Naive B cell (primary cell): ENCODE measurements around the gene TMEM191C. TPM values are rescaled to one million over a fixed set of nuclear protein-coding genes. Genes with fewer than 3 reads are reported as not detected.
"Not testable (repeated sequence)": the region's sequence is repeated elsewhere in the genome, so short reads cannot be mapped to it uniquely, and the experiment has no call there.

Experiments
- ATAC-seq, 2 donors: fragments of 150-1000 bp; cut with Tn5 transposase; 2 replicates each; pipeline ENCODE4 v1.10.0; 2021; ENCODE audit warnings: low read depth in 2 of 2, mild to moderate bottlenecking in 2 of 2, moderate library complexity in 2 of 2
- DNase-seq: peaks from one replicate; pipeline ENCODE4 v3.0.0; 2022
- H3K27ac Mint-ChIP-seq, 6 donors: one replicate each; pipeline ENCODE4 v1.8.0; 2020 to 2022; ENCODE audit warnings: mild to moderate bottlenecking in 6 of 6, mixed read lengths in 6 of 6, moderate library complexity in 5 of 6, inconsistent platforms in 2 of 6
- H3K27me3 Mint-ChIP-seq, 3 donors: one replicate each; pipeline ENCODE4 v1.8.0; 2021 to 2022; ENCODE audit warnings: mixed read lengths in 3 of 3, mild to moderate bottlenecking in 1 of 3
- H3K36me3 Mint-ChIP-seq, 2 donors: one replicate each; pipeline ENCODE4 v1.8.0; 2020 to 2022; ENCODE audit warnings: mixed read lengths in 2 of 2, inconsistent platforms in 1 of 2, mild to moderate bottlenecking in 1 of 2
- H3K4me1 Mint-ChIP-seq, 3 donors: one replicate each; pipeline ENCODE4 v1.8.0; 2020 to 2022; ENCODE audit warnings: mixed read lengths in 3 of 3, inconsistent platforms in 1 of 3, mild to moderate bottlenecking in 1 of 3, moderate library complexity in 1 of 3
- H3K4me3 Mint-ChIP-seq, 8 donors: one replicate each; pipeline ENCODE4 v1.8.0; 2020 to 2022; ENCODE audit warnings: mild to moderate bottlenecking in 8 of 8, mixed read lengths in 8 of 8, moderate library complexity in 8 of 8, inconsistent platforms in 2 of 8
- H3K9me3 Mint-ChIP-seq, 7 donors: one replicate each; pipeline ENCODE4 v1.8.0; 2020 to 2022; ENCODE audit warnings: mixed read lengths in 7 of 7, mild to moderate bottlenecking in 5 of 7, inconsistent platforms in 2 of 7, moderate library complexity in 1 of 7
- polyA plus RNA-seq, 6 donors: library from polyadenylated mRNA; unstranded; fragments of 300-500 nt; fragmentation: Illumina TruSeq; gene quantifications; one replicate each; pipeline ENCODE4 v1.2.3, GENCODE V29; 2021; ENCODE audit warnings: low read depth in 6 of 6

The TMEM191C gene
- polyA plus RNA-seq, 6 donors from 2014 or later, result 0.62 to 2.5 (median 1.6) TPM

- not testable (repeated sequence) for H3K36me3 Mint-ChIP-seq, H3K4me1 Mint-ChIP-seq, H3K9me3 Mint-ChIP-seq, DNase-seq, H3K4me3 Mint-ChIP-seq, H3K27me3 Mint-ChIP-seq, H3K27ac Mint-ChIP-seq, ATAC-seq
Observed at GRCh38 chr22:21442646-21443045, 24.5 kb upstream of the TMEM191C start.

GRCh38 chr22:21443057-21443734 is 24.0 kb upstream of the TMEM191C start:
- Mint-ChIP-seq H3K4me3 (no peak overlapping the region), H3K9me3 (no peaks in the 10 kb centered on the region), H3K27me3 (no peaks in the 10 kb centered on the region), H3K4me1 (no peaks in the 10 kb centered on the region), H3K27ac (no peak overlapping the region), H3K36me3 (no peaks in the 10 kb centered on the region)
- ATAC-seq (no peak), DNase-seq (no peak)

GRCh38 chr22:21443735-21444421 is 23.3 kb upstream of the TMEM191C start:
- no peaks in the 10 kb centered on the region for H3K9me3 Mint-ChIP-seq
- ATAC-seq, result no peak
- H3K4me3 Mint-ChIP-seq, result no peak overlapping the region
- no peaks in the 10 kb centered on the region for H3K36me3 Mint-ChIP-seq
- H3K27me3 Mint-ChIP-seq, result no peaks in the 10 kb centered on the region
- DNase-seq, result no peak
- H3K27ac Mint-ChIP-seq, result no peak overlapping the region
- no peaks in the 10 kb centered on the region for H3K4me1 Mint-ChIP-seq

GRCh38 chr22:21444701-21445436 is 22.3 kb upstream of the TMEM191C start:
- no peaks in the 10 kb centered on the region for H3K9me3 Mint-ChIP-seq
- H3K4me1 Mint-ChIP-seq, result no peaks in the 10 kb centered on the region
- no peak for ATAC-seq
- DNase-seq, result no peak
- no peaks in the 10 kb centered on the region for H3K27me3 Mint-ChIP-seq
- H3K36me3 Mint-ChIP-seq, result no peaks in the 10 kb centered on the region
- H3K4me3 Mint-ChIP-seq, result no peak overlapping the region
- peak overlapping the region in 1 of 6 donors; percentile 60 for H3K27ac Mint-ChIP-seq

- Mint-ChIP-seq H3K4me1 (no peaks in the 10 kb centered on the region), H3K27me3 (no peaks in the 10 kb centered on the region), H3K9me3 (no peaks in the 10 kb centered on the region), H3K27ac (peak overlapping the region in 1 of 6 donors; percentile 60), H3K36me3 (no peaks in the 10 kb centered on the region), H3K4me3 (no peak overlapping the region)
- ATAC-seq, result no peak
- no peak for DNase-seq
Observed at GRCh38 chr22:21445437-21446127, 21.6 kb upstream of the TMEM191C start.

- Mint-ChIP-seq H3K27ac (peak overlapping the region in 1 of 6 donors; percentile 29), H3K9me3 (no peaks in the 10 kb centered on the region), H3K4me3 (no peak overlapping the region), H3K36me3 (no peaks in the 10 kb centered on the region), H3K27me3 (no peaks in the 10 kb centered on the region), H3K4me1 (no peaks in the 10 kb centered on the region)
- DNase-seq (no peak), ATAC-seq (no peak)
Observed at GRCh38 chr22:21446128-21446826, 20.9 kb upstream of the TMEM191C start.

GRCh38 chr22:21446827-21447690 is 20.1 kb upstream of the TMEM191C start:
- H3K4me3 Mint-ChIP-seq, result no peak overlapping the region
- no peak for ATAC-seq
- no peak for DNase-seq
- no peaks in the 10 kb centered on the region for H3K4me1 Mint-ChIP-seq
- no peaks in the 10 kb centered on the region for H3K36me3 Mint-ChIP-seq
- peak overlapping the region in 1 of 6 donors; percentile 79 for H3K27ac Mint-ChIP-seq
- no peaks in the 10 kb centered on the region for H3K27me3 Mint-ChIP-seq
- H3K9me3 Mint-ChIP-seq, result no peaks in the 10 kb centered on the region

- H3K9me3 Mint-ChIP-seq, result no peaks in the 10 kb centered on the region
- DNase-seq, result no peak
- no peak for ATAC-seq
- no peaks in the 10 kb centered on the region for H3K36me3 Mint-ChIP-seq
- no peaks in the 10 kb centered on the region for H3K4me1 Mint-ChIP-seq
- no peak overlapping the region for H3K27ac Mint-ChIP-seq
- H3K4me3 Mint-ChIP-seq, result no peak overlapping the region
- H3K27me3 Mint-ChIP-seq, result no peaks in the 10 kb centered on the region
Observed at GRCh38 chr22:21447694-21448402, 19.3 kb upstream of the TMEM191C start.

GRCh38 chr22:21448627-21449416 is 18.4 kb upstream of the TMEM191C start:
- DNase-seq, result no peak
- no peak for ATAC-seq
- no peak overlapping the region for H3K4me3 Mint-ChIP-seq
- H3K4me1 Mint-ChIP-seq, result no peaks in the 10 kb centered on the region
- H3K9me3 Mint-ChIP-seq, result no peaks in the 10 kb centered on the region
- H3K36me3 Mint-ChIP-seq, result no peaks in the 10 kb centered on the region
- no peaks in the 10 kb centered on the region for H3K27me3 Mint-ChIP-seq
- no peak overlapping the region for H3K27ac Mint-ChIP-seq

GRCh38 chr22:21449531-21450319 is 17.5 kb upstream of the TMEM191C start:
- no peaks in the 10 kb centered on the region for H3K27me3 Mint-ChIP-seq
- no peaks in the 10 kb centered on the region for H3K36me3 Mint-ChIP-seq
- H3K4me3 Mint-ChIP-seq, result no peak overlapping the region
- H3K9me3 Mint-ChIP-seq, result no peaks in the 10 kb centered on the region
- H3K27ac Mint-ChIP-seq, result peak overlapping the region in 1 of 6 donors; percentile 84
- H3K4me1 Mint-ChIP-seq, result no peaks in the 10 kb centered on the region
- ATAC-seq, result no peak
- DNase-seq, result no peak

GRCh38 chr22:21450320-21450831 is 16.8 kb upstream of the TMEM191C start:
- Mint-ChIP-seq H3K4me3 (no peak overlapping the region), H3K27ac (peak overlapping the region in 1 of 6 donors; percentile 84), H3K36me3 (no peaks in the 10 kb centered on the region), H3K27me3 (no peaks in the 10 kb centered on the region), H3K9me3 (no peaks in the 10 kb centered on the region), H3K4me1 (no peaks in the 10 kb centered on the region)
- ATAC-seq (no peak), DNase-seq (no peak)
